ENCODE measurements around the gene NOSTRIN. TPM values are rescaled to one million over a fixed set of nuclear protein-coding genes. Genes with fewer than 3 reads are reported as not detected.

Gene NOSTRIN
- polyA plus RNA-seq, 3 donors, result not detected

DNA sequence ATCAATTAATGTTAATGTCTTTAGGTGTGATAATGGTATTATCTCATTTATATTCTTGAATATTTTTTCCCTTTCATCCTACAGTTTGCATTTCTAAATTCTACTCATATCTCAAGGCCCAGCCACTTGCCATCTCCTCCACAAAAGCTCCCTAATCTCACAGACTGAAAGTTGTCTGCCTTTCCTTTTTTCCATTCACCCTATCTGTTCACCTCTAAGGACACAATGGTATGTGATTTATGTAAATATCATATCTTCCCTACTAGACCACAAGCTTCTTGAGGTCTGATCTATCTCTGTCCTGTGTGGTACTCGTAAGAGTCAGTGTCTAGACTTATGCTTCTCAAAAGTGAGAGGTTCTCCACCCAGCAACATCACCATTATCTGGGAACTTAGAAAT is 91.7 kb downstream of the NOSTRIN start:
- no peak for DNase-seq
- TF ChIP-seq CTCF (IDR thresholded peaks at IDR 0.05), result no peak
- no peak overlapping the region for H3K9ac ChIP-seq (ENCODE audit: insufficient read depth, low read length, poor library complexity, severe bottlenecking)
- no peaks in the 10 kb centered on the region for H3K36me3 Mint-ChIP-seq
- no peaks in the 10 kb centered on the region for H3K36me3 ChIP-seq (replicated peaks in 1 of 2; ENCODE audit: control insufficient read depth in 1 of 2, insufficient read depth in 2 of 2, low read length in 2 of 2)
- H3K9me3 Mint-ChIP-seq, result no peaks in the 10 kb centered on the region
- H3K79me2 ChIP-seq (ENCODE audit: insufficient read depth, low read length), result peaks cover 11% of the 10 kb centered on the region
- peaks cover 10 to 17% of the 10 kb centered on the region in 2 donors for H3K4me1 ChIP-seq (ENCODE audit: control insufficient read depth in 1 of 2, insufficient read depth in 2 of 2, low read length in 2 of 2)
- peaks cover 3 to 8% (median 7%) of the 10 kb centered on the region in 3 donors for H3K27me3 Mint-ChIP-seq (ENCODE audit: low read depth in 3 of 3)
- no peaks in the 10 kb centered on the region for H3K9me3 ChIP-seq (replicated peaks in 1 of 2; ENCODE audit: control insufficient read depth in 1 of 2, insufficient read depth in 1 of 2, low read length in 2 of 2)
- H3K4me1 Mint-ChIP-seq, result peaks cover 23% of the 10 kb centered on the region
- peak overlapping the region; percentile 0 for H2AFZ ChIP-seq (ENCODE audit: insufficient read depth, low read depth, low read length, poor library complexity, severe bottlenecking)
- no CpG with 5 or more reads among the region's 1 CpG for WGBS (ENCODE audit: insufficient coverage)
- H3K27me3 ChIP-seq (ENCODE audit: control insufficient read depth in 2 of 2, insufficient read depth in 2 of 2, low read length in 2 of 2), result peaks cover 3% of the 10 kb centered on the region in 2 donors
- no peak overlapping the region for H3K27ac ChIP-seq (ENCODE audit: low read depth in 1 of 2, low read length in 2 of 2)
- H3K4me3 ChIP-seq (replicated peaks in 1 of 3; ENCODE audit: low read depth in 2 of 3, low read length in 3 of 3), result no peak overlapping the region
- H3K27ac Mint-ChIP-seq, result no peak overlapping the region
- H4K20me1 ChIP-seq (ENCODE audit: insufficient read depth, low read length), result no peaks in the 10 kb centered on the region
- intact Hi-C loops (cut with micrococcal nuclease), result no loop called here
- H3K4me3 Mint-ChIP-seq, result no peak overlapping the region
- no peak overlapping the region for H3K4me2 ChIP-seq (replicated peaks; ENCODE audit: extremely low read depth, low read length, poor library complexity, severe bottlenecking)

DNA sequence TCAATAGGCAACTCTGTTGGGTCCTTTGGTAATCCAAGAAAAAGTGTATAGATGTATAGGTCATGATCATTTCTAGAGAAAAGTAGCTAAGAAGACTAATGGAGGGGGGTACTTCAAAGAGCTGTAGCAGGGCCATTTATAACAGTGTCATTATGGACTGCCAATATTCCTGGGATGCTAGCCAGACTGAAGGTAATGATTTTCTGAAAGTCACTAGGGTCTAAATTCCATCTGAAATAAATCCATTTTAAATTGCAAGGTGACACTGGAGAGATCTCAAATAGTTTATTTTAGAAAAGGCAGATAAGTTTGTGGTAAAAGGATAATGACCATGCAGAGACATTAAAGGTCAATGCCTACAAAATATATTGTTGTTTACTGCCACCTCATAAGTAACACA is 92.3 kb downstream of the NOSTRIN start:
- no peak overlapping the region for H3K4me3 ChIP-seq (replicated peaks in 1 of 3; ENCODE audit: low read depth in 2 of 3, low read length in 3 of 3)
- H3K4me2 ChIP-seq (replicated peaks; ENCODE audit: extremely low read depth, low read length, poor library complexity, severe bottlenecking), result no peak overlapping the region
- peaks cover 5% of the 10 kb centered on the region for H3K79me2 ChIP-seq (ENCODE audit: insufficient read depth, low read length)
- H4K20me1 ChIP-seq (ENCODE audit: insufficient read depth, low read length), result no peaks in the 10 kb centered on the region
- Mint-ChIP-seq H3K4me1 (peaks cover 19% of the 10 kb centered on the region), H3K36me3 (no peaks in the 10 kb centered on the region), H3K27ac (no peak overlapping the region), H3K4me3 (no peak overlapping the region), H3K27me3 (ENCODE audit: low read depth in 3 of 3) (peaks cover 3 to 8% (median 7%) of the 10 kb centered on the region in 3 donors), H3K9me3 (no peaks in the 10 kb centered on the region)
- no peak overlapping the region for H3K9ac ChIP-seq (ENCODE audit: insufficient read depth, low read length, poor library complexity, severe bottlenecking)
- H3K9me3 ChIP-seq (replicated peaks in 1 of 2; ENCODE audit: control insufficient read depth in 1 of 2, insufficient read depth in 1 of 2, low read length in 2 of 2), result no peaks in the 10 kb centered on the region
- no peak overlapping the region for H2AFZ ChIP-seq (ENCODE audit: insufficient read depth, low read depth, low read length, poor library complexity, severe bottlenecking)
- H3K36me3 ChIP-seq (replicated peaks in 1 of 2; ENCODE audit: control insufficient read depth in 1 of 2, insufficient read depth in 2 of 2, low read length in 2 of 2), result no peaks in the 10 kb centered on the region
- DNase-seq, result no peak
- no peak overlapping the region for H3K27ac ChIP-seq (ENCODE audit: low read depth in 1 of 2, low read length in 2 of 2)
- peaks cover 7 to 11% of the 10 kb centered on the region in 2 donors for H3K4me1 ChIP-seq (ENCODE audit: control insufficient read depth in 1 of 2, insufficient read depth in 2 of 2, low read length in 2 of 2)
- intact Hi-C loops (cut with micrococcal nuclease), result no loop called here
- peaks cover 3% of the 10 kb centered on the region in 2 donors for H3K27me3 ChIP-seq (ENCODE audit: control insufficient read depth in 2 of 2, insufficient read depth in 2 of 2, low read length in 2 of 2)
- no peak for TF ChIP-seq CTCF (IDR thresholded peaks at IDR 0.05)
